ENCODE results near the gene DARS2. TPM values are rescaled to one million over a fixed set of nuclear protein-coding genes. Genes with fewer than 3 reads are reported as not detected.

DARS2 gene
- total RNA-seq, 1 donor from 2014 or later = 14.6 TPM

- DNase-seq (peak; percentile 100), ATAC-seq (peak; percentile 93)
- Histone ChIP-seq H3K27me3 (no peaks in the 10 kb centered on the region), H3K27ac (peak within 1 kb of the TSS; percentile 96), H3K4me1 (peaks cover 48% of the 10 kb centered on the region), H3K4me3 (peak within 1 kb of the TSS; percentile 92), H3K36me3 (peaks cover 41% of the 10 kb centered on the region), H3K9me3 (no peaks in the 10 kb centered on the region)
- TF ChIP-seq CTCF (IDR thresholded peaks at IDR 0.05) = no peak
- intact Hi-C loops (cut with DNase I) = no loop called here
Measured at GRCh38 chr1:173867753-173868265, 43.3 kb downstream of the DARS2 start, which contains the start of gene GAS5. Gene GAS5, minus strand, starts transcription at chr1:173867989.

GRCh38 chr1:173868266-173869020, 44.0 kb downstream of the DARS2 start, which contains the start of gene ZBTB37:
Gene ZBTB37, plus strand, starts transcription at chr1:173868380. Its CDS starts 1,846 bp downstream, at chr1:173870226.
- intact Hi-C loops (cut with DNase I) = no loop called here
- H3K4me1 ChIP-seq = peaks cover 48% of the 10 kb centered on the region
- ATAC-seq = peak; percentile 89

GRCh38 chr1:173869021-173869359, 44.5 kb downstream of the DARS2 start:
- Histone ChIP-seq H3K27ac (peak overlapping the region; percentile 96), H3K4me1 (peaks cover 48% of the 10 kb centered on the region), H3K36me3 (peaks cover 33% of the 10 kb centered on the region), H3K9me3 (no peaks in the 10 kb centered on the region), H3K4me3 (peak overlapping the region; percentile 92), H3K27me3 (no peaks in the 10 kb centered on the region)
- intact Hi-C loops (cut with DNase I) = no loop called here
- ATAC-seq = no peak
- no peak for TF ChIP-seq CTCF (IDR thresholded peaks at IDR 0.05)
- no peak for DNase-seq

More at GRCh38 chr1:173868266-173869020, 44.0 kb downstream of the DARS2 start, which contains the start of gene ZBTB37:
- peak within 1 kb of the TSS; percentile 96 for H3K27ac ChIP-seq
- H3K9me3 ChIP-seq = no peaks in the 10 kb centered on the region
- no peaks in the 10 kb centered on the region for H3K27me3 ChIP-seq
- H3K4me3 ChIP-seq = peak within 1 kb of the TSS; percentile 92
- TF ChIP-seq CTCF (IDR thresholded peaks at IDR 0.05) = no peak
- peak; percentile 98 for DNase-seq
- H3K36me3 ChIP-seq = peaks cover 34% of the 10 kb centered on the region

- no peak for TF ChIP-seq CTCF (IDR thresholded peaks at IDR 0.05)
- H3K36me3 ChIP-seq = peaks cover 29% of the 10 kb centered on the region
- H3K4me3 ChIP-seq = no peak overlapping the region
- peak overlapping the region; percentile 96 for H3K27ac ChIP-seq
- ATAC-seq (no peak), DNase-seq (no peak)
- intact Hi-C loops (cut with DNase I) = no loop called here
- H3K27me3 ChIP-seq = no peaks in the 10 kb centered on the region
- peaks cover 39% of the 10 kb centered on the region for H3K4me1 ChIP-seq
- H3K9me3 ChIP-seq = no peaks in the 10 kb centered on the region
Measured at GRCh38 chr1:173870252-173871075, 46.0 kb downstream of the DARS2 start.

- intact Hi-C loops (cut with DNase I) = no loop called here
- peaks cover 33% of the 10 kb centered on the region for H3K4me1 ChIP-seq
- H3K27ac ChIP-seq = peak overlapping the region; percentile 96
- TF ChIP-seq CTCF (IDR thresholded peaks at IDR 0.05) = no peak
- no peak for ATAC-seq
- H3K4me3 ChIP-seq = no peak overlapping the region
- H3K36me3 ChIP-seq = peaks cover 29% of the 10 kb centered on the region
- no peaks in the 10 kb centered on the region for H3K27me3 ChIP-seq
- H3K9me3 ChIP-seq = no peaks in the 10 kb centered on the region
- no peak for DNase-seq
Measured at GRCh38 chr1:173871091-173871490, 46.6 kb downstream of the DARS2 start.

Data from upper lobe of right lung (tissue), 1 donor.